G401.6 (cell line): Measurements from ENCODE around the gene KDM4B.

ENCODE experiments used
- FAIRE-seq: peaks from 2 replicates; lab custom pipeline; 2012; peaks lifted over from hg19 to GRCh38; lab: Jason Lieb, UNC

The KDM4B gene

DNA sequence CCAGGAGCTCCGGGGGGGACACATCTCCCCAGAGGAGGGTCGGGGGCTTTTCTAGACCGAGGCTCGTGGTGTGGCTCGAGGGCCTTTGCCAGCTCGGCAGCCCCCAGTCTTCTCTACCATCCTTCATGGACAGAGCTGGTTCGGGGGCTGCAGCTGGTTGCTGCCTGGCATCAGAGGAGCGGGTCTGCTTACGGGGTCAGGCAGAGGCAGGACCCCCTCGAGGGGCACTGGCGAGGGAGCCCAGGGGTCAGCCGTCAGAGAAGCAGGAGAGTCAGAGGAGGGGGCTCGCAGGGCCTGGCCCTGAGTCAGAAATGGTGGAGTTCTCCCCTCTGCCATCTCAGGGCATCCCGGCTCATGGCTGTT lies 123.5 kb downstream of the KDM4B start:
- no peak for FAIRE-seq

DNA sequence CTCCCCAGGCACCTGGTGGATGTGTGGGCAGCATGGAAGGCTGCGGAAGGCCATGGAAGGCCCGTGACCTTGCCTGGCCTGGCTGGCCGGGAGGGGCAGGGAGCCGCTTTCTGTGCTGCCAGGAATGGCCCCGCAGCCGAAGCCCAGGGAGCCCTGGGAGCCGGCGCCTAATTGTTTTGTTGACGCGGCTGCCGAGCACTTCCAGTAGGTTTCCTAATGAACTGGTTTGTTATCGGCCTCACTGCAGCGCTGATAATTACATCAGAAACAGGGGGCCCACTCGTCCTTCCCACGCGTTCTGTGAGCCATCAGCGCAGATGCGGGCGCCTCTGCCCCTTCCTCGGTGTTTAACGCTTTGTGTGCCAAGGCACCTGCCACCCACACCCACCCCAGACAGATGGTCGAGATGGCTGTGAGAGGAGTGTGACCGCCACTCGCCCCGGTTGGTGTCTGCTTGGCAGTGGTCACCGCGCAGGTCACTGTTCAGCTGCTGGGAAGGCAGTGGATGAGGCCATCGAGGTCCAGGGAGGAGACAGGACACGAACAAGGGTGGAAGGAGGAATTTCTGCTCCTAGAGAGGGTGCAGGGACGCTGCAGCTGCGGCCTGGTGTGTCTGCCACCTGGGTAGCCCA lies 124.5 kb downstream of the KDM4B start:
- no peak for FAIRE-seq

- FAIRE-seq: no peak
Observed at GRCh38 chr19:5093948-5094718, 125.2 kb downstream of the KDM4B start.

DNA sequence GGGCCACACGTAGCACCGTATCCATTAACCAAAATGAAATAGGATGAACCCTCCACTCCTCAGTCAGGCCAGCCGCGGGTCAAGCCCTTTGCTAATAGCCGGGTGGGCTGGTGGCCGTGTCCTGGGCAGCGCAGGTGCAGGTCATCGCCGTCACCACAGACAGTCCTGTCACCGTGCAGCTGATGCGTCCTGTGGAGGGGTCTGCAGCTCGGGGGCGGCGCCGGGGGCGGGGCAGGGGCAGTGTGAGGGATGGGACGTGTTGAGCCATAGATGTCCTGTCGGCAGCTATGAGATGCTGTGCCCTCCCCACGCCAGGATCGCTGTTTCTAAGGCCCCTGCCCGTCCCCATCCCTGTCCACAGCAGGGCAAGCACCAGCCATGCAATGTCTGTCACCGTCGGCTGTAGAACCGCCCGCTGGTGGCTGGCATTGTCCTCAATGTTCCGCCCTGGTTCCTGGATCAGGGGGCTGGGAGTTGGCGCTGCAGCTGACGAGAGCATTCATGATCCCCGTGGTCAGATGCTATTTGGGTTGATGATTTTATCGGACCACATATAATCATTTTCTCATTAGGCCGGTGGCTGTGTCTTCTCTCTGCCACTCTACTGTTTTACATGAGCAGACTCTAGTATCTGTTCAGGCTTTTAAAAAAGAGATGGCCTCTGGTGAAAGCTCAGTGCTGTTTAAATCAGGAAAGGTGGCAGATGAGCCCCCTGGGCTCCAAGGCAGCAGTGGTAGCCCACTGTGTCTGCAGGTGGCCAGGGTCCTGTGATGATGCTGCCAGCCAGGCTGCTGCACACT lies 126.1 kb downstream of the KDM4B start:
- FAIRE-seq: no peak

GRCh38 chr19:5095568-5095850 lies 126.6 kb downstream of the KDM4B start:
- no peak for FAIRE-seq

GRCh38 chr19:5096536-5096935 lies 127.6 kb downstream of the KDM4B start:
- no peak for FAIRE-seq

- no peak for FAIRE-seq
Observed at GRCh38 chr19:5097331-5097930, 128.5 kb downstream of the KDM4B start.

GRCh38 chr19:5097959-5098623 lies 129.2 kb downstream of the KDM4B start:
- FAIRE-seq: no peak

DNA sequence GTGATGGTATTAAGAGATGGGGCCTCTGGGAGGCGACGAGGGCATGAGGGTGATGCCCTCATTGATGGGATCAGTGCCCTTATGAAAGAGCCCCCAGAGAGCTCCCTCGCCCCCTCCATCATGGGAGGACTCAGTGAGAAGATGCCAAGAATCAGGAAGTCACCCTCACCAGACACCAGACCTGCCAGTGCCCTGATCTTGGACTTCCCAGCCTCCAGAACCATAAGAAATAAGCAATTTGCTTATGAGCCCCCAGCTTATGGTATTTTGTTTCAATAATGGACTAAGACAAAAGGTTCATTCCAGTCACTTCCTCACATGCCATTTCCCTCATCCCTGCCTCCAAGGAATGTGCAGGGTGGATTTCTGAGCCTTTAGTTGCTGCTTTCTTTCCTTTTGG lies 129.7 kb downstream of the KDM4B start:
- no peak for FAIRE-seq

GRCh38 chr19:5099701-5100221 lies 130.8 kb downstream of the KDM4B start:
- FAIRE-seq: no peak

DNA sequence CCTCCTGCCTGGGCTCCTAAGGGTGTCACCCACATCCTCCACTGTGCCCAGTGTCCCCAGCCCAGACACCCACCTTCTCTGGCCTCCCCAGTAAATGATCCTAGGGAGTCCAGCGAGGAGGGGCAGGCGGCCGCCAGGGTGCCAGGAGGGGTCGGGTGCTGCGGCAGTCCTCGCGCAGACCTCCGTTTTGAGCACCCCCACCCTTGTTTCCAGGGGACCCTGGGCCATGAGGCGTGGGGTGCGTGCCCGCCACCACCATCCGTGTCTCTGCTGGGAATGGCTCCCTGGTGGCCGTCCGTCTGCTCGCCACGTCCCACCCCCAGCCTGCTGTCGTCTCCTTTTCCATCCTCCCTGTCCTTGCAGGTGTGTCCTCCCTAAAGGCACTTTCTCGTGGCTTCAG lies 133.0 kb downstream of the KDM4B start:
- no peak for FAIRE-seq

- FAIRE-seq: no peak
Observed at GRCh38 chr19:5102520-5102919, 133.6 kb downstream of the KDM4B start.

DNA sequence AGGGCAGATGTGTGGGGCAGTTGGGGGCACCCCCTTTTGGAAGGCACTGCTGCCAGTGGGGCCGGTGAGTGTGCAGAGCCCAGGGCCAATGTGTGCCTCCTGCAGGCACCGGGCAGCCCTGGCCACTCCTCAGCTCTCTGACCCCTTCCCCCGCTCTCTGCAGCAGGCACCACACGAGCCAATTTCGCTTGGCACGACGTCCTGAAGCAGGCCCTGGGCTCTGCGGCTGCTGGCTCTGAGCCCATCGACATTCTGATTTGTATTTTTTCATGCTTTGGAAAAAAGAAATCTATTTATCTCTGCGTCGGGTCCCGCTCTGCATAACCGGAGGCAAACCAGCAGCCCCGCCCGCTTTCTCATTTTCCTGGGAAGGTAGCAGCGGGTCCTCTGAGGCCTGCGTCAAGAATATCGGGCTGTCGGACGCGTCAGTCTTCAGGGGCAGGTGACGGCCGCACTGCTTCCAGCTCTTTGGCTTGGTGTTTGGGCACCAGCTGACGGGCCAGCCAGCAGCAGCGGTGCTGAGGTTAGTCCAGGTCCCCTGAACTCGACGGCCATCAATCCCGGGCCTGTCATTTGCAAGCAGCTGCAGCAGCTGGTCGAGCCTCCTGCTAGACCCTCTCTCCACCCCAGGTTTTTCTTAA lies 134.3 kb downstream of the KDM4B start:
- no peak for FAIRE-seq

- no peak for FAIRE-seq
Observed at GRCh38 chr19:5103812-5104410, 135.0 kb downstream of the KDM4B start.

GRCh38 chr19:5104871-5105351 lies 136.0 kb downstream of the KDM4B start:
- FAIRE-seq: no peak

GRCh38 chr19:5106191-5106726 lies 137.3 kb downstream of the KDM4B start:
- no peak for FAIRE-seq

GRCh38 chr19:5106971-5107370 lies 138.1 kb downstream of the KDM4B start:
- FAIRE-seq: no peak

DNA sequence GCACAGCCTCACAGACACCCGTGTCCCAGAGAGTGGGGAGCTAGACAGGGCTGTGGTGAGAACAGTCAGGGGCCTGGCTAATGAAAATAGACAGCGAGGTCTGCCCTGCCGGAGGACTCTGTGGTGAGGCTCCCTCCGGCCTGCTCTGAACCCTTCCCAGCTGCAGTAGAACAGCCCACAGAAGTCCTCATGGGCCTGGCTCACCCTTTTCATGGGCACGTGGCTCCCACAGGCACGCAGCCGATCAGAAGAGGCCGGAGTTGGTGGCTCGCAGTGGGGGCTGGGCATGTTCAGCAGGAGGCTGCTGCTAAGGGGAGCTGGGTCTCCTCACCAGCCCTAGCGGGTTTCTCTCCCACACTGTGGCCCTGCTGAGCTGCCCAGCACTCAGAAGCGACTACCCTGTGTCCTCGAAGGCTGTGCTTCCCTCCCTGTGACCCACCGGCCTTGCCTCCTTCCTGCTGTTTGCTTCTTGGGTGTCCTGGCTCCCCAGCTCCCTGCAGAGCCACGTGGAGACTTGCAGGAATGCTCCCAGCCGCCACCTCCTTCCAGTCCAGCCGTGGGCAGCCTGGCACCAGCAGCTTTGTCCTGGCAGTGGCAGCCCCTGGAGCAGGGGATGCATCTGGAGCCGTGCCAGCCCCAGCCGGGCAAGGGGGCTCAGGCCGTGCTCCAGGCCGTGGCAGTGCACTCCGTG lies 138.7 kb downstream of the KDM4B start:
- FAIRE-seq: no peak

GRCh38 chr19:5108123-5108596 lies 139.2 kb downstream of the KDM4B start:
- FAIRE-seq: no peak

GRCh38 chr19:5108866-5109265 lies 140.0 kb downstream of the KDM4B start:
- no peak for FAIRE-seq
